HG03565 (cell line): ENCODE results near the gene CPM.

Experiments
- ATAC-seq: cut with Tn5 transposase; IDR thresholded peaks from one replicate; pipeline ENCODE4 v1.9.1; 2021; ENCODE audit warnings: mild to moderate bottlenecking, moderate library complexity; ENCODE audit not compliant: unreplicated experiment

The CPM gene

GRCh38 chr12:68908076-68908475 is 24.9 kb downstream of the CPM start:
- ATAC-seq = no peak

GRCh38 chr12:68905733-68906132 is 27.2 kb downstream of the CPM start:
- no peak for ATAC-seq

- no peak for ATAC-seq
Measured at GRCh38 chr12:68904351-68904962, 28.5 kb downstream of the CPM start.

- no peak for ATAC-seq
Measured at GRCh38 chr12:68903511-68903910, 29.5 kb downstream of the CPM start.

GRCh38 chr12:68901551-68901950 is 31.4 kb downstream of the CPM start:
- ATAC-seq = no peak

- no peak for ATAC-seq
Measured at GRCh38 chr12:68901145-68901544, 31.8 kb downstream of the CPM start.

- no peak for ATAC-seq
Measured at GRCh38 chr12:68900241-68900640, 32.7 kb downstream of the CPM start.

GRCh38 chr12:68899251-68899771 is 33.7 kb downstream of the CPM start:
- ATAC-seq = no peak

- no peak for ATAC-seq
Measured at GRCh38 chr12:68896881-68897540, 36.0 kb downstream of the CPM start.

- ATAC-seq = no peak
Measured at GRCh38 chr12:68894276-68894855, 38.6 kb downstream of the CPM start.

GRCh38 chr12:68893741-68894140 is 39.2 kb downstream of the CPM start:
- ATAC-seq = no peak

GRCh38 chr12:68893201-68893600 is 39.8 kb downstream of the CPM start:
- ATAC-seq = no peak

GRCh38 chr12:68891141-68891540 is 41.8 kb downstream of the CPM start:
- ATAC-seq = no peak

GRCh38 chr12:68890701-68891113 is 42.3 kb downstream of the CPM start:
- no peak for ATAC-seq

- no peak for ATAC-seq
Measured at GRCh38 chr12:68888243-68888642, 44.7 kb downstream of the CPM start.

- ATAC-seq = no peak
Measured at GRCh38 chr12:68887641-68888040, 45.3 kb downstream of the CPM start.

- ATAC-seq = no peak
Measured at GRCh38 chr12:68886636-68887572, 46.1 kb downstream of the CPM start.

GRCh38 chr12:68885381-68885780 is 47.6 kb downstream of the CPM start:
- no peak for ATAC-seq

- no peak for ATAC-seq
Measured at GRCh38 chr12:68884251-68884650, 48.7 kb downstream of the CPM start.

GRCh38 chr12:68883151-68883550 is 49.8 kb downstream of the CPM start:
- no peak for ATAC-seq
